Liver (tissue), 9 donors: Measurements from ENCODE around the gene TSTD1. TPM values are rescaled to one million over a fixed set of nuclear protein-coding genes. Genes with fewer than 3 reads are reported as not detected.

Experiments
- DNase-seq: peaks from one replicate; pipeline ENCODE4 v3.0.0-alpha.2; 2017; ENCODE audit warnings: low spot score
- H3K27ac ChIP-seq, 2 donors: one replicate each; pipeline ENCODE4 v1.7.0; 2013; ENCODE audit warnings: inconsistent platforms in 2 of 2, low read length in 2 of 2, control low read depth in 1 of 2, low read depth in 1 of 2, mild to moderate bottlenecking in 1 of 2
- H3K27me3 ChIP-seq, 4 donors: one replicate each; pipeline versions ENCODE4 v1.6.1 to v1.7.0; 2013; ENCODE audit warnings: low read length in 3 of 4, inconsistent platforms in 1 of 4, mild to moderate bottlenecking in 1 of 4, moderate library complexity in 1 of 4; ENCODE audit not compliant: control insufficient read depth in 4 of 4, insufficient read depth in 4 of 4
- H3K36me3 ChIP-seq, 4 donors: one replicate each; pipeline versions ENCODE4 v1.6.1 to v1.7.0; 2013; ENCODE audit warnings: low read length in 3 of 4, mild to moderate bottlenecking in 3 of 4, low read depth in 1 of 4, moderate library complexity in 1 of 4; ENCODE audit not compliant: control insufficient read depth in 4 of 4, insufficient read depth in 3 of 4
- H3K4me1 ChIP-seq, 4 donors: one replicate each; pipeline versions ENCODE4 v1.6.1 to v1.7.0; 2013; ENCODE audit warnings: low read length in 3 of 4, mild to moderate bottlenecking in 3 of 4, moderate library complexity in 1 of 4; ENCODE audit not compliant: control insufficient read depth in 4 of 4, insufficient read depth in 4 of 4
- H3K4me3 ChIP-seq, 3 donors: one replicate each; pipeline versions ENCODE4 v1.6.1 to v1.7.0; 2013; ENCODE audit warnings: low read length in 3 of 3, control low read depth in 1 of 3, low read depth in 1 of 3, mild to moderate bottlenecking in 1 of 3
- H3K9ac ChIP-seq, 2 donors: one replicate each; pipeline ENCODE4 v1.7.0; 2013; ENCODE audit warnings: low read length in 2 of 2, mild to moderate bottlenecking in 2 of 2, moderate library complexity in 2 of 2, control low read depth in 1 of 2, low read depth in 1 of 2
- H3K9me3 ChIP-seq, 4 donors: one replicate each; pipeline versions ENCODE4 v1.6.1 to v1.7.0; 2013; ENCODE audit warnings: low read length in 3 of 4; ENCODE audit not compliant: control insufficient read depth in 4 of 4
- ATF3 ChIP-seq: IDR thresholded peaks from 2 replicates; pipeline ENCODE4 v1.6.1; 2016; ENCODE audit warnings: antibody characterized with exemption
- EGR1 ChIP-seq, 2 donors: IDR thresholded peaks; 2 replicates each; pipeline ENCODE4 v1.6.1; 2016 to 2018; ENCODE audit warnings: antibody characterized with exemption in 2 of 2, low read depth in 2 of 2
- FOXA1 ChIP-seq: IDR thresholded peaks from 2 replicates; pipeline ENCODE4 v1.6.1; 2016; ENCODE audit warnings: antibody characterized with exemption
- FOXA2 ChIP-seq: IDR thresholded peaks from 2 replicates; pipeline ENCODE4 v1.6.1; 2016; ENCODE audit warnings: antibody characterized with exemption
- GABPA ChIP-seq, 2 donors: IDR thresholded peaks in 1 of 2; conservative IDR thresholded peaks in 1 of 2; 2 replicates each; pipeline ENCODE4 v1.6.1; 2016; ENCODE audit warnings: antibody characterized with exemption in 2 of 2, mild to moderate bottlenecking in 1 of 2, moderate library complexity in 1 of 2
- HNF4A ChIP-seq, 2 donors: conservative IDR thresholded peaks; 2 replicates each; pipeline ENCODE4 v1.6.1; 2016; ENCODE audit warnings: antibody characterized with exemption in 2 of 2, mild to moderate bottlenecking in 2 of 2
- HNF4G ChIP-seq: IDR thresholded peaks from 2 replicates; pipeline ENCODE4 v1.6.1; 2016; ENCODE audit warnings: antibody characterized with exemption
- JUND ChIP-seq, 2 donors: IDR thresholded peaks; 2 replicates each; pipeline ENCODE4 v1.6.1; 2016; ENCODE audit warnings: antibody characterized with exemption in 2 of 2
- NR2F2 ChIP-seq: IDR thresholded peaks from 2 replicates; pipeline ENCODE4 v1.6.1; 2016; ENCODE audit warnings: antibody characterized with exemption
- REST ChIP-seq: IDR thresholded peaks from 2 replicates; pipeline ENCODE4 v1.6.1; 2016; ENCODE audit warnings: antibody characterized with exemption, mild to moderate bottlenecking
- RXRA ChIP-seq, 2 donors: IDR thresholded peaks; 2 replicates each; pipeline ENCODE4 v1.6.1; 2017 to 2018; ENCODE audit warnings: antibody characterized with exemption in 2 of 2, mild to moderate bottlenecking in 1 of 2
- SP1 ChIP-seq: IDR thresholded peaks from 2 replicates; pipeline ENCODE4 v1.6.1; 2018; ENCODE audit warnings: antibody characterized with exemption, mild to moderate bottlenecking
- TAF1 ChIP-seq: conservative IDR thresholded peaks from 2 replicates; pipeline ENCODE4 v1.6.1; 2016; ENCODE audit warnings: antibody characterized with exemption, mild to moderate bottlenecking
- YY1 ChIP-seq: IDR thresholded peaks from 2 replicates; pipeline ENCODE4 v1.6.1; 2016; ENCODE audit warnings: antibody characterized with exemption, mild to moderate bottlenecking
- ZBTB33 ChIP-seq: IDR thresholded peaks from 2 replicates; pipeline ENCODE4 v1.6.1; 2016; ENCODE audit warnings: antibody characterized with exemption
- WGBS: extraction: QIAGEN DNeasy Blood & Tissue Kit; methylation state at CpG from one replicate; pipeline ENCODE4 v1.1.7; 2013; 5-methylcytosine and 5-hydroxymethylcytosine counted together
- polyA plus RNA-seq, 2 donors: library from polyadenylated mRNA; stranded (reverse) in 1 of 2; unstranded in 1 of 2; fragments of 200-250 nt in 1 of 2; fragments of >200 nt in 1 of 2; fragmentation: Nextera tagmentation in 1 of 2; extraction: Ambion mirVana in 1 of 2; gene quantifications; one replicate each; pipeline versions ENCODE4 v1.2.1 to v1.2.3, GENCODE V29; 2013 to 2015
- total RNA-seq, 2 donors: library from RNA; depleted of rRNA; stranded (reverse); fragments of >200 nt; gene quantifications; one replicate each; pipeline ENCODE4 v1.2.3, GENCODE V29; 2014
- donor health status: healthy.
- donor health status: healthy.
- donor health status: healthy.
- donor health status: healthy.
- donor health status: healthy.

TSTD1 gene
- total and polyA plus RNA-seq, 4 donors: 10.9 to 67.5 (median 34.8) TPM

- Histone ChIP-seq H3K4me1 (no peaks in the 10 kb centered on the region), H3K4me3 (no peak overlapping the region), H3K9ac (no peak overlapping the region), H3K36me3 (no peaks in the 10 kb centered on the region), H3K27me3 (no peaks in the 10 kb centered on the region), H3K9me3 (no peaks in the 10 kb centered on the region), H3K27ac (no peak overlapping the region)
- no peak for TF ChIP-seq YY1
- no peak for TF ChIP-seq HNF4G
- TF ChIP-seq RXRA (IDR thresholded peaks at IDR 0.05): no peak
- no peak for TF ChIP-seq GABPA (IDR thresholded peaks at IDR 0.05 in 1 of 2, conservative IDR thresholded peaks at IDR 0.05 in 1 of 2)
- no peak for TF ChIP-seq EGR1 (IDR thresholded peaks at IDR 0.05; ENCODE audit: low read depth in 2 of 2)
- TF ChIP-seq FOXA1: no peak
- no peak for TF ChIP-seq ZBTB33
- TF ChIP-seq FOXA2: no peak
- no peak for TF ChIP-seq TAF1
- TF ChIP-seq REST: no peak
- no peak for TF ChIP-seq ATF3
- no peak for DNase-seq
- WGBS: 94% methylated on average over 4 of the region's 4 CpGs
Observed at GRCh38 chr1:161061419-161061818, 22.7 kb upstream of the TSTD1 start.

- WGBS: 82% methylated on average over 6 of the region's 6 CpGs
- H3K27me3 ChIP-seq: no peaks in the 10 kb centered on the region
- DNase-seq: no peak
- H3K27ac ChIP-seq: no peak overlapping the region
- H3K36me3 ChIP-seq: no peaks in the 10 kb centered on the region
- no peaks in the 10 kb centered on the region for H3K4me1 ChIP-seq
- no peaks in the 10 kb centered on the region for H3K9me3 ChIP-seq
- TF ChIP-seq SP1: no peak
- TF ChIP-seq HNF4A (conservative IDR thresholded peaks at IDR 0.05): no peak
- no peak for TF ChIP-seq JUND (IDR thresholded peaks at IDR 0.05)
- no peak for TF ChIP-seq YY1
- no peak for TF ChIP-seq FOXA1
- no peak for TF ChIP-seq NR2F2
- no peak for TF ChIP-seq TAF1
- no peak for TF ChIP-seq GABPA (IDR thresholded peaks at IDR 0.05 in 1 of 2, conservative IDR thresholded peaks at IDR 0.05 in 1 of 2)
- TF ChIP-seq HNF4G: no peak
- H3K9ac ChIP-seq: no peak overlapping the region
- H3K4me3 ChIP-seq: no peak overlapping the region
Observed at GRCh38 chr1:161059293-161059692, 20.5 kb upstream of the TSTD1 start.
